Neuronal stem cell (in vitro differentiated cells): ENCODE measurements around the gene ADIG.
"Not testable (repeated sequence)": the region's sequence is repeated elsewhere in the genome, so short reads cannot be mapped to it uniquely, and the experiment has no call there.

Experiments
- DNase-seq: peaks from one replicate; pipeline ENCODE4 v3.0.0-alpha.2; 2013; ENCODE audit warnings: low spot score
- H2AFZ ChIP-seq: one replicate; pipeline ENCODE4 v1.6.1; 2013; ENCODE audit warnings: mild to moderate bottlenecking, low read length, inconsistent platforms
- H2AK5ac ChIP-seq: 2 replicates; pipeline ENCODE4 v1.6.1; 2013; ENCODE audit warnings: low read depth, mild to moderate bottlenecking, inconsistent platforms, low read length, moderate library complexity, mixed read lengths
- H2BK120ac ChIP-seq: 2 replicates; pipeline ENCODE4 v1.6.1; 2013; ENCODE audit warnings: low read depth, mild to moderate bottlenecking, inconsistent platforms, low read length, moderate library complexity, mixed read lengths
- H2BK12ac ChIP-seq: one replicate; pipeline ENCODE4 v1.6.1; 2013; ENCODE audit warnings: low read length, inconsistent platforms
- H2BK15ac ChIP-seq: 2 replicates; pipeline ENCODE4 v1.6.1; 2013; ENCODE audit warnings: mild to moderate bottlenecking, low read length, inconsistent platforms, mixed read lengths
- H2BK5ac ChIP-seq: one replicate; pipeline ENCODE4 v1.6.1; 2013; ENCODE audit warnings: inconsistent platforms, mild to moderate bottlenecking, low read length, moderate library complexity
- H3K14ac ChIP-seq: one replicate; pipeline ENCODE4 v1.6.1; 2013; ENCODE audit warnings: low read length, inconsistent platforms
- H3K18ac ChIP-seq: 2 replicates; pipeline ENCODE4 v1.6.1; 2013; ENCODE audit warnings: low read length, inconsistent platforms
- H3K23ac ChIP-seq: 2 replicates; pipeline ENCODE4 v1.6.1; 2013; ENCODE audit warnings: low read depth, mild to moderate bottlenecking, mixed read lengths, low read length, inconsistent platforms; ENCODE audit not compliant: poor library complexity
- H3K27ac ChIP-seq: replicated peaks from 3 replicates; pipeline ENCODE4 v1.5.1; 2013; ENCODE audit warnings: low read length, inconsistent platforms
- H3K27me3 ChIP-seq, 3 experiments: 2 replicates each; pipeline ENCODE4 v1.6.1; 2013; ENCODE audit warnings: low read length in 3 of 3, mild to moderate bottlenecking in 2 of 3, inconsistent platforms in 1 of 3, low read depth in 1 of 3, mixed read lengths in 1 of 3, moderate library complexity in 1 of 3; ENCODE audit not compliant: control insufficient read depth in 3 of 3, insufficient read depth in 3 of 3
- H3K36me3 ChIP-seq, 2 donors: replicated peaks in 1 of 2; 2 replicates each; pipeline ENCODE4 v1.6.1; 2013; ENCODE audit warnings: low read length in 2 of 2; ENCODE audit not compliant: control insufficient read depth in 2 of 2, insufficient read depth in 2 of 2
- H3K4ac ChIP-seq: 2 replicates; pipeline ENCODE4 v1.6.1; 2013; ENCODE audit warnings: inconsistent platforms, mild to moderate bottlenecking, low read length, moderate library complexity
- H3K4me1 ChIP-seq, 2 donors: 1 replicate in 1 of 2; 2 replicates in 1 of 2; pipeline ENCODE4 v1.6.1; 2013; ENCODE audit warnings: low read length in 2 of 2, low read depth in 1 of 2; ENCODE audit not compliant: control insufficient read depth in 2 of 2, insufficient read depth in 1 of 2
- H3K4me2 ChIP-seq: one replicate; pipeline ENCODE4 v1.6.1; 2013; ENCODE audit warnings: mild to moderate bottlenecking, low read length, inconsistent platforms; ENCODE audit not compliant: insufficient read depth, poor library complexity, severe bottlenecking
- H3K4me3 ChIP-seq, 2 donors: 2 replicates each; pipeline ENCODE4 v1.5.1; 2013; ENCODE audit warnings: low read length in 2 of 2, mild to moderate bottlenecking in 2 of 2, inconsistent platforms in 1 of 2, moderate library complexity in 1 of 2
- H3K79me1 ChIP-seq: one replicate; pipeline ENCODE4 v1.6.1; 2013; ENCODE audit warnings: low read depth, mild to moderate bottlenecking, inconsistent platforms, low read length, moderate library complexity
- H3K9ac ChIP-seq: one replicate; pipeline ENCODE4 v1.6.1; 2013; ENCODE audit warnings: mild to moderate bottlenecking, low read depth, low read length, inconsistent platforms; ENCODE audit not compliant: poor library complexity
- H3K9me3 ChIP-seq, 2 donors: replicated peaks in 1 of 2; 2 replicates each; pipeline versions ENCODE3 to v1.6.1; 2013; ENCODE audit warnings: low read length in 2 of 2, mild to moderate bottlenecking in 2 of 2, inconsistent platforms in 1 of 2, low read depth in 1 of 2, mixed read lengths in 1 of 2, moderate library complexity in 1 of 2; ENCODE audit not compliant: control insufficient read depth in 2 of 2, insufficient read depth in 1 of 2
- H4K8ac ChIP-seq: one replicate; pipeline ENCODE4 v1.6.1; 2013; ENCODE audit warnings: low read depth, mild to moderate bottlenecking, inconsistent platforms, low read length, moderate library complexity
- H4K91ac ChIP-seq: one replicate; pipeline ENCODE4 v1.6.1; 2013; ENCODE audit warnings: low read length, low read depth, mild to moderate bottlenecking, inconsistent platforms; ENCODE audit not compliant: poor library complexity
- WGBS, 2 donors: extraction: QIAGEN DNeasy Blood & Tissue Kit; methylation state at CpG; one replicate each; pipeline ENCODE4 v1.1.7; 2013; ENCODE audit warnings: missing lambda C conversion rate in 2 of 2, mixed read lengths in 1 of 2; ENCODE audit not compliant: insufficient read length in 2 of 2, insufficient replicate concordance in 1 of 2; ENCODE audit errors: extremely low coverage in 2 of 2; 5-methylcytosine and 5-hydroxymethylcytosine counted together

The ADIG gene

GRCh38 chr20:38591474-38592410 lies 10.7 kb downstream of the ADIG start:
- Histone ChIP-seq H2BK5ac (no peak overlapping the region), H2AK5ac (no peak overlapping the region), H3K18ac (no peak overlapping the region), H2AFZ (no peak overlapping the region), H3K27ac (no peak overlapping the region), H3K4me1 (peaks cover 0 to 7% of the 10 kb centered on the region in 2 donors), H2BK12ac (no peak overlapping the region), H3K79me1 (no peaks in the 10 kb centered on the region), H3K4me3 (no peak overlapping the region), H4K8ac (no peak overlapping the region), H3K4ac (no peak overlapping the region), H3K14ac (no peak overlapping the region), H3K9me3 (no peaks in the 10 kb centered on the region), H3K4me2 (no peak overlapping the region), H3K9ac (no peak overlapping the region), H3K23ac (peak overlapping the region; percentile 70), H3K36me3 (no peaks in the 10 kb centered on the region), H2BK15ac (no peak overlapping the region), H3K27me3 (peaks cover 0 to 5% (median 0%) of the 10 kb centered on the region in 3 experiments), H2BK120ac (no peak overlapping the region), H4K91ac (no peak overlapping the region)
- WGBS, 2 donors: no CpG with 5 or more reads among the region's 21 CpGs
- no peak for DNase-seq

DNA sequence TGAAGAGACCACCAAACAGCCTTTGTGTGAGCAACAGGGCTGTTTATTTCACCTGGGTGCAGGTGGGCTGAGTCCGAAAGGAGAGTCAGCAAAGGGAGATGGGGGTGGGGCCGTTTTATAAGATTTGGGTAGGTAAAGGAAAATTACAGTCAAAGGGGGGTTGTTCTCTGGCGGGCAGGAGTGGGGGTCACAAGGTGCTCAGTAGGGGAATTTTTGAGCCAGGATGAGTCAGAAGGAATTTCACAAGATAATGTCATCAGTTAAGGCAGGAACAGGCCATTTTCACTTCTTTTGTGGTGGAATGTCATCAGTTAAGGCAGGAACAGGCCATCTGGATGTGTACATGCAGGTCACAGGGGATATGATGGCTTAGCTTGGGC lies 11.4 kb downstream of the ADIG start:
- not testable (repeated sequence) for H3K9me3 ChIP-seq, H3K79me1 ChIP-seq, H2AK5ac ChIP-seq, H3K27ac ChIP-seq, H3K4me3 ChIP-seq, H2BK15ac ChIP-seq, H2BK5ac ChIP-seq, DNase-seq, H2BK120ac ChIP-seq, H3K4me1 ChIP-seq, H3K18ac ChIP-seq, H3K14ac ChIP-seq, H3K4me2 ChIP-seq, H3K23ac ChIP-seq, H3K9ac ChIP-seq, H2AFZ ChIP-seq, H3K27me3 ChIP-seq, H4K8ac ChIP-seq, H4K91ac ChIP-seq, H3K36me3 ChIP-seq, H3K4ac ChIP-seq, H2BK12ac ChIP-seq
- WGBS, 2 donors: no CpG with 5 or more reads among the region's 3 CpGs

- H3K4ac ChIP-seq: not testable (repeated sequence)
- no CpG with 5 or more reads among the region's 12 CpGs for WGBS, 2 donors
Observed at GRCh38 chr20:38594281-38594680, 13.3 kb downstream of the ADIG start.

GRCh38 chr20:38595886-38596285 lies 14.9 kb downstream of the ADIG start:
- not testable (repeated sequence) for H2BK12ac ChIP-seq, H3K4me2 ChIP-seq, H3K4ac ChIP-seq, H3K9ac ChIP-seq, H3K36me3 ChIP-seq, H2AFZ ChIP-seq, H4K91ac ChIP-seq, H2BK120ac ChIP-seq, H3K18ac ChIP-seq, H3K23ac ChIP-seq, H3K79me1 ChIP-seq, H3K4me3 ChIP-seq, H2AK5ac ChIP-seq, DNase-seq, H3K9me3 ChIP-seq, H3K27ac ChIP-seq, H4K8ac ChIP-seq, H3K14ac ChIP-seq, H2BK15ac ChIP-seq, H3K4me1 ChIP-seq, H2BK5ac ChIP-seq
- peaks cover 0 to 28% (median 2%) of the 10 kb centered on the region in 3 experiments for H3K27me3 ChIP-seq
- no CpG with 5 or more reads among the region's 15 CpGs for WGBS, 2 donors

More at GRCh38 chr20:38594281-38594680, 13.3 kb downstream of the ADIG start:
- not testable (repeated sequence) for H2BK120ac ChIP-seq, H3K4me1 ChIP-seq, H3K18ac ChIP-seq, H4K8ac ChIP-seq, H3K79me1 ChIP-seq, H2BK5ac ChIP-seq, H3K4me3 ChIP-seq, H3K27ac ChIP-seq, H2AK5ac ChIP-seq, H3K23ac ChIP-seq, H2BK12ac ChIP-seq, H3K4me2 ChIP-seq, H3K9ac ChIP-seq, H3K9me3 ChIP-seq, DNase-seq, H4K91ac ChIP-seq, H3K14ac ChIP-seq, H3K36me3 ChIP-seq, H2BK15ac ChIP-seq, H2AFZ ChIP-seq
- H3K27me3 ChIP-seq: peaks cover 0 to 12% (median 0%) of the 10 kb centered on the region in 3 experiments
